Left cardiac atrium (tissue), 4 donors: ENCODE data around the gene CAPN1. TPM values are rescaled to one million over a fixed set of nuclear protein-coding genes. Genes with fewer than 3 reads are reported as not detected.

Experiments used
- ATAC-seq, 2 donors: fragments of 200-7000 bp; cut with Tn5 transposase; one replicate each; pipeline ENCODE4 v1.9.1; 2020; ENCODE audit warnings: mild to moderate bottlenecking in 2 of 2, moderate library complexity in 2 of 2
- DNase-seq: peaks from one replicate; pipeline ENCODE4 v3.0.0-alpha.2; 2020
- intact Hi-C, 2 donors: fragments of 100-400 bp; cut with DNase I; formaldehyde crosslinking; loops; one replicate each; pipeline versions ENCODE4 v1.14.1 to v1.15.1; 2022 to 2023
- total RNA-seq, 2 donors: library from RNA; stranded (reverse); fragmentation: NEBNext Ultra II Directional; extraction: Animal tissue kit (Norgen Biotek cat#: 25700); gene quantifications; one replicate each; pipeline ENCODE4 v1.2.1, GENCODE V29; 2021
- donor health status: DM: no; HTN: yes; CAD: no.
- donor health status: DM: no; HTN: yes; CAD: no; lungs with severe emphysema.
- donor health status: DM: yes; HTN: yes; CAD: no.
- donor health status: Dilated cardiomyopathy.

The CAPN1 gene
- total RNA-seq, 2 donors from 2014 or later = 86.9 to 92.4 TPM

GRCh38 chr11:65186701-65187100, 5.0 kb downstream of the CAPN1 start:
- DNase-seq (no peak), ATAC-seq (no peak)
- intact Hi-C loops = no loop called here

GRCh38 chr11:65187146-65187675, 5.5 kb downstream of the CAPN1 start:
- ATAC-seq = no peak
- intact Hi-C loops = no loop called here
- DNase-seq = no peak

DNA sequence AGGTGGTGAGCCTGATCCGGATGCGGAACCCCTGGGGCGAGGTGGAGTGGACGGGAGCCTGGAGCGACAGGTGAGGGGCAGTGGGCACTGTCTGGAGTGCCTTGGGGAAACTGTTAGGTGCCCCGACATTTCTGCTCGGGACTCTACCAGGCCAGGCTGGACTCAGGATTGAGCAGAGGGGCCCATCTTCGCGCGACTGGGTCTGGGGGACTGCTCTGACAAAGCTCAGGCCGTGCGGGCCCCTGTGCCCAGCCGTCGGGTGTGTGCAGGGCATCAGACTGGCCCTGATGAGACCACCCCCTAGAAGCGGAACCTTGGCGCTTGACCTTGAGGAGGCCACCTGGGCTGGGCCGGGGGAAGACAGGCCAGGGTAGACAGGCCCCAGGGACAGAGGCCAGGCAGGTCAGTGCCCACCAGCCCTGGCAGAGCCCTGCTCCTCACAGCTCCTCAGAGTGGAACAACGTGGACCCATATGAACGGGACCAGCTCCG, 6.3 kb downstream of the CAPN1 start:
- intact Hi-C loops = no loop called here
- DNase-seq = no peak
- ATAC-seq = no peak

GRCh38 chr11:65188486-65188885, 6.8 kb downstream of the CAPN1 start:
- no peak for DNase-seq
- ATAC-seq = no peak
- intact Hi-C loops = no loop called here

- intact Hi-C loops = no loop called here
Measured at GRCh38 chr11:65189191-65189590, 7.5 kb downstream of the CAPN1 start.

DNA sequence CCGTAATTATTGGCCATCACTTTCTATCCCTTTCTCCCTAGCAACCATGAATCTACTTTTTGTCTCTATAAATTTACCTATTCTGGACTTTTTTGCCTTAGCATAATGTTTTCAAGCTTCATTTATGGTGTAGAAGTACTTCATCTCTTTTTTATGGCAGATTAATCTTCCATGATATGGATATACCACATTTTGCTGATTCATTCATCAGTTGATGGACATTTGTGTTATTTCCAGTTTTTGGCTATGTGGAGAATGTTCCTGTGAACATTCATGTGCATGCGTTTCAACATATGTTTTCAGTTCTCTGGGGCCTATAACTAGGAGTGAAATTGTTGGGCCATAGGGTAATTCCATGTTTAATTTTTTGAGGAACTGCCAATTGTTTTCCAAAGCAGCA, 12.8 kb downstream of the CAPN1 start:
- intact Hi-C loops = no loop called here
- DNase-seq (no peak), ATAC-seq (no peak)

More at GRCh38 chr11:65189191-65189590, 7.5 kb downstream of the CAPN1 start:
- ATAC-seq (no peak), DNase-seq (no peak)

GRCh38 chr11:65204143-65204542, 22.4 kb downstream of the CAPN1 start:
- DNase-seq = no peak
- intact Hi-C loops = no loop called here
- no peak for ATAC-seq

DNA sequence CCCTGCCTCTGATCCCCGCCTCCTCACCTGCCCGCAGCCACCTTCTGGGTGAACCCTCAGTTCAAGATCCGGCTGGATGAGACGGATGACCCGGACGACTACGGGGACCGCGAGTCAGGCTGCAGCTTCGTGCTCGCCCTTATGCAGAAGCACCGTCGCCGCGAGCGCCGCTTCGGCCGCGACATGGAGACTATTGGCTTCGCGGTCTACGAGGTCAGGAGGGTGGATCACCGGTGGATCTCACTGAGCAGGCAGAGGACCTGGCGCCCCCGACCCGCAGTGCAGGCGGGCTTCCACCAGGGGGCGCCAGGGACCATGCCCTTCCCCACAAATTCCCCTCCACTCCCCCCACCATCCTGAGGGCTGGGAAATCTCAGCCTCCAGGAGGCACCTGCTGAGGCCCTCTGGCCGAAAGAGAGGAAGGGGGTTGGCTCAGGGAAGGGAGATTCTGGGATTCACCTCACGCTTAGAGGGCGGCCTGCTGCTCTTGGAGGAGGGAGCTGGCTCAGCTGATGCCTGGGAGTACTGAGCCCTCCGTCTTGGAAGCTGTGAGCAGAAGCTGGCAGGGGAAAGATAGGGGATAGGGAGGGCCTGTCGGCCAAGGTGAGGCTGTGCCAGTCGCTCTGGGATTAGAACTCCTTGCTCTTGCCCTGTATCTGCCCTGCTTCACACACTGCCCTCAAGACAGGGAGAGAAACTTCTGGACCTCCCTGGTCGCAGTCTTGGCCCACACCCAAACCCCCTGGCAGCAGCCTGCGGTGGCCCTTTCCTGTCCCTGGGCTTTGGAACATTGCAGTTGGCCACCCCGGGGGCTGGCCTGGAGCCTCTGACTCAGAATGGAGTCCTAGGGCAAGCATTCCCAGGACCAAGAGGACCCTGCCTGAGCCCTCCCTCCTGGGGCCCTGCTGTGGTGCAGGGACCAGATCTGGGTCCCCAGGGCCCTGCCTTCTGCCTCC, 23.2 kb downstream of the CAPN1 start:
- DNase-seq (no peak), ATAC-seq (peak; percentile 41 to 46)
- intact Hi-C loops = no loop called here

DNA sequence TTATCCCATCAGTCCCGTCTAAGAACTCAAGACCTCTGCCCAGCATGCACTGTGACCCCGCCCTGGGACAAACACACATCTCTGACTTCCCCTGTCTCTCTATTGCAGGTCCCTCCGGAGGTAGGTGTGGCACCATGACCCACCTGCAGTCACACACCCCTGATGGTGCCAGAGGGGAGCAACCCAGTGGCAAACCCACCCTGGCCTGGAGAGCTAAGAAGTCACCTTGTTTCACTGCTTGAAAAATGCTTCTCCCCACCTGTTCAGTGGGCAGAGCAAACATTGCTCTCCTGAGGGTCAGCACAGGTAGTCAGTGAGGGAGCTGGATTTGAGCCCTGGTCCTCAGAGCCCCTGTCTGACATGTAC, 23.9 kb downstream of the CAPN1 start:
- DNase-seq (no peak), ATAC-seq (no peak)
- intact Hi-C loops = no loop called here

DNA sequence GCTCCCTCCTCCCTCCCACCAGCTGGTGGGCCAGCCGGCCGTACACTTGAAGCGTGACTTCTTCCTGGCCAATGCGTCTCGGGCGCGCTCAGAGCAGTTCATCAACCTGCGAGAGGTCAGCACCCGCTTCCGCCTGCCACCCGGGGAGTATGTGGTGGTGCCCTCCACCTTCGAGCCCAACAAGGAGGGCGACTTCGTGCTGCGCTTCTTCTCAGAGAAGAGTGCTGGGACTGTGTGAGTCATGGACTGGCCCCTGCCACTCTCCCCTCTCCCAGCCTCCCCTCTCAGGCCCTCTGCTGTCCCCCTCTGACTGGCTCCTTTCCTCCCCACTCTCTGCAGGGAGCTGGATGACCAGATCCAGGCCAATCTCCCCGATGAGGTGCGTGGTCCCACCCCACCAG, 24.7 kb downstream of the CAPN1 start:
- no peak for ATAC-seq
- intact Hi-C loops = no loop called here
- no peak for DNase-seq

- no peak for ATAC-seq
- no peak for DNase-seq
- intact Hi-C loops = no loop called here
Measured at GRCh38 chr11:65206901-65207300, 25.2 kb downstream of the CAPN1 start.

DNA sequence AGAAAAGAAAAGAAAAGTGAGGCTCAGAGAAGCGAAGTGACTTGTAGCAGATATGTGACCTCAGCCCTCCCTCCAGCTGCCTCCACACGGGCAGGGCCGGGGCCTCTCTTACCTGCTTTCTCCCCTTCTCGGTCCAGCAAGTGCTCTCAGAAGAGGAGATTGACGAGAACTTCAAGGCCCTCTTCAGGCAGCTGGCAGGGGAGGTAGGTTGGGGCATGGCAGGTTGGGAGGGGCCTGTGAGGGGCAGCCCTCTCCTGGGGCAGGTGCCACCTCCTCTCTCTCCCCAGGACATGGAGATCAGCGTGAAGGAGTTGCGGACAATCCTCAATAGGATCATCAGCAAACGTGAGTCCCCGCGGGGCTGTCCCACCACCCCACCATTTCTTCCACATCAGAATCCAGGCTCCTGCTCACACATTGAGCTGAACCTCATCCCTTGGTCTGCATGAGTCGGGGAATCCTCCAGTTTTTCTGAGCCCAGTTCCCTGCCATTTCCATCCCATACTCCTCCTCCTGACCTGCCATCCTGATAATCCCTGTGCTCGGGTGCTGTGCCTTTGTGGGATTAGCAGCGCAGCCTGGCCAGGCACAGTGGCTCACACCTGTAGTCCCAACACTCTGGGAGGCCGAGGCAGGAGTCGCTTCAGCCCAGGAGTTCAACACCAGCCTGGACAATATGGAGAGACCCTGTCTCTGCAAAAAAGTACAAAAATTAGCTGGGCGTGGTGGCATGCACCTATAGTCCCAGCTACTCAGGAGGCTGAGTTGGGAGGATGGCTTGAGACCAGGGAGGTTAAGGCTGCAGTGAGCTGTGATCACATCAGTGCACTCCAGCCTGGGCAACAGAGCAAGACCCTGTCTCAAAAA, 26.4 kb downstream of the CAPN1 start:
- no peak for DNase-seq
- no peak for ATAC-seq
- intact Hi-C loops = no loop called here

GRCh38 chr11:65208785-65209710, 27.3 kb downstream of the CAPN1 start:
- ATAC-seq = no peak
- no peak for DNase-seq
- intact Hi-C loops = no loop called here

- ATAC-seq (no peak), DNase-seq (no peak)
- intact Hi-C loops = no loop called here
Measured at GRCh38 chr11:65209711-65210360, 28.1 kb downstream of the CAPN1 start.

DNA sequence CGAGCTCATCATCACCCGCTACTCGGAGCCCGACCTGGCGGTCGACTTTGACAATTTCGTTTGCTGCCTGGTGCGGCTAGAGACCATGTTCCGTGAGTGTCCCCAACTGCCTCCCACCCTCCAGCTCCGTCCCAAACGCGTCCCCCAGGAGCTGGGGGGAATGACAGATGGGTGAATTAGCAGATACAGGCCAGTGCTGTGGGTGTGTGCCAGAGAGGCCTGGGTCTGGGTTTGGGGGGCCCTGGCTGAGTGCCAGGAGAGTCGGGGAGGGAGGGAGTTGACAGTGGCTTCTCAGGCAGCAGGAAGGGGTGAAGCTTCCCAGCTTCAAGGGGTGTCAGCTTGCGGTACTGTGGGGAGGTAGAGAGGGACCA, 28.6 kb downstream of the CAPN1 start:
- DNase-seq = no peak
- intact Hi-C loops = no loop called here
- ATAC-seq = no peak

DNA sequence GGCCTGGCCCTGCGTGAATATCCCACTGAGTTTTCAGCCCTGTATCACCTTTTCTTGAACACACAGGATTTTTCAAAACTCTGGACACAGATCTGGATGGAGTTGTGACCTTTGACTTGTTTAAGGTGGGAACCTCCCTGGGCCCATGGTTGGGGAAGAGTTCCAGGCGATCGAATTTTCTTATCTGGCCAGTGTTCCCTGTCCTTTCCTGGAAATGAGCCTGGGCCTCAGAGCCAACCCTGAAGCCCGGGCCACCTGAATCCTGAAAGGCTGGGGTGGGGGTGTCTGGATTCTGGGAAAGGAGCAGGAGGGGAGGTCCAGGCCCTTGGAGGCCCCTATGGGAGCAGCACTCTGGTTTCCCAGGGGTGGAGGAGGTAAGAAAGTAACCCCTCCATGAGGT, 29.0 kb downstream of the CAPN1 start:
- ATAC-seq (no peak), DNase-seq (no peak)
- intact Hi-C loops = no loop called here

DNA sequence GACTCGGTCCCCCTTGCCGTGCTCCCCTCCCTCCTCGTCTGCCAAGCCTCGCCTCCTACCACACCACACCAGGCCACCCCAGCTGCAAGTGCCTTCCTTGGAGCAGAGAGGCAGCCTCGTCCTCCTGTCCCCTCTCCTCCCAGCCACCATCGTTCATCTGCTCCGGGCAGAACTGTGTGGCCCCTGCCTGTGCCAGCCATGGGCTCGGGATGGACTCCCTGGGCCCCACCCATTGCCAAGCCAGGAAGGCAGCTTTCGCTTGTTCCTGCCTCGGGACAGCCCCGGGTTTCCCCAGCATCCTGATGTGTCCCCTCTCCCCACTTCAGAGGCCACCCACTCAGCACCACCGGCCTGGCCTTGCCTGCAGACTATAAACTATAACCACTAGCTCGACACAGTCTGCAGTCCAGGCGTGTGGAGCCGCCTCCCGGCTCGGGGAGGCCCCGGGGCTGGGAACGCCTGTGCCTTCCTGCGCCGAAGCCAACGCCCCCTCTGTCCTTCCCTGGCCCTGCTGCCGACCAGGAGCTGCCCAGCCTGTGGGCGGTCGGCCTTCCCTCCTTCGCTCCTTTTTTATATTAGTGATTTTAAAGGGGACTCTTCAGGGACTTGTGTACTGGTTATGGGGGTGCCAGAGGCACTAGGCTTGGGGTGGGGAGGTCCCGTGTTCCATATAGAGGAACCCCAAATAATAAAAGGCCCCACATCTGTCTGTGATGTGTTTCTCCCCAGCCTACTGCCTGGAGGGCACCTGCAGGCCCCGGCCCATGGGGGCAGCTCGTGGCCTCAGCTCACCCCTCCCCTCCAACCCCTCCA, 29.8 kb downstream of the CAPN1 start:
- DNase-seq = no peak

More for the DNA sequence above, 29.8 kb downstream of the CAPN1 start:
- ATAC-seq = no peak
- intact Hi-C loops = no loop called here
